Measurements from ENCODE around the gene CELF5.

- TF ChIP-seq EZH2 (IDR thresholded peaks at IDR 0.05) (no peak), POLR2AphosphoS5 (IDR thresholded peaks at IDR 0.05; ENCODE audit: borderline replicate concordance, low read depth, low read length) (no peak), FOXP2 (optimal IDR thresholded peaks at IDR 0.05; ENCODE audit: control extremely low read depth, extremely low read length, insufficient read depth) (no peak)
These were observed 26.2 kb downstream of the CELF5 start for GRCh38 chr19:3250675-3251074.
